Muscle layer of colon (tissue), 2 donors: ENCODE measurements around the gene GRID2.
"Not testable (repeated sequence)": the region's sequence is repeated elsewhere in the genome, so short reads cannot be mapped to it uniquely, and the experiment has no call there.

ENCODE experiments used
- H3K27ac ChIP-seq: one replicate; pipeline ENCODE4 v1.7.0; 2013; ENCODE audit warnings: low read depth, mild to moderate bottlenecking, low read length, moderate library complexity
- H3K27me3 ChIP-seq, 2 donors: one replicate each; pipeline ENCODE4 v1.7.0; 2013; ENCODE audit warnings: low read length in 2 of 2, mild to moderate bottlenecking in 2 of 2; ENCODE audit not compliant: insufficient read depth in 2 of 2, control insufficient read depth in 1 of 2
- H3K36me3 ChIP-seq: one replicate; pipeline ENCODE4 v1.7.0; 2013; ENCODE audit warnings: mild to moderate bottlenecking, low read length; ENCODE audit not compliant: insufficient read depth
- H3K4me1 ChIP-seq: one replicate; pipeline ENCODE4 v1.7.0; 2013; ENCODE audit warnings: mild to moderate bottlenecking, low read length; ENCODE audit not compliant: insufficient read depth
- H3K4me3 ChIP-seq, 2 donors: one replicate each; pipeline ENCODE4 v1.7.0; 2013; ENCODE audit warnings: low read length in 2 of 2, low read depth in 1 of 2, mild to moderate bottlenecking in 1 of 2, moderate library complexity in 1 of 2
- H3K9ac ChIP-seq: one replicate; pipeline ENCODE4 v1.7.0; 2013; ENCODE audit warnings: low read length
- H3K9me3 ChIP-seq: one replicate; pipeline ENCODE4 v1.7.0; 2013; ENCODE audit warnings: mild to moderate bottlenecking, low read length
- donor health status: abdominal sarcoma.
- donor health status: Adenocarcinoma of cecum.

The GRID2 gene

DNA sequence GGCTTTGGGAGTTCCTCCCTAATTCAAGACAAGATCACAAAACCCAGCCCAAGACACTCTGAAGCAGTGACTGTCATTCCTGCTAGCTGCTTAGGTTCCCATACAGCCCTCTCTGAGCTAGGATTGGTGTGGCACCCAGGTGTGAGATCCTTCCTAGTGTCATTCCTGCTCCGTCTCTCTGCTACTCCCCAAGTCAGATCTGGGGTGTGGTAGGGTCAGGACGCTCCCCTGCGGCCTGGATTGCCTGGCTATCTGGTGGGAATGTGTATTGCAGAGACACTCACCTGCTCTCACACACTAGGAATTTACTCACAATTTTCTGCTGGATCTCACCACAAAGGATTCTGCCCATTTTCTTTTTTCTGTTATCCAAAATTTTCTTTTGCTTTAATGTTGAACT is 964.0 kb downstream of the GRID2 start:
- no peaks in the 10 kb centered on the region for H3K27me3 ChIP-seq
- no peaks in the 10 kb centered on the region for H3K36me3 ChIP-seq
- H3K27ac ChIP-seq = no peak overlapping the region
- no peaks in the 10 kb centered on the region for H3K4me1 ChIP-seq
- no peaks in the 10 kb centered on the region for H3K9me3 ChIP-seq
- H3K9ac ChIP-seq = no peak overlapping the region
- H3K4me3 ChIP-seq = no peak overlapping the region

DNA sequence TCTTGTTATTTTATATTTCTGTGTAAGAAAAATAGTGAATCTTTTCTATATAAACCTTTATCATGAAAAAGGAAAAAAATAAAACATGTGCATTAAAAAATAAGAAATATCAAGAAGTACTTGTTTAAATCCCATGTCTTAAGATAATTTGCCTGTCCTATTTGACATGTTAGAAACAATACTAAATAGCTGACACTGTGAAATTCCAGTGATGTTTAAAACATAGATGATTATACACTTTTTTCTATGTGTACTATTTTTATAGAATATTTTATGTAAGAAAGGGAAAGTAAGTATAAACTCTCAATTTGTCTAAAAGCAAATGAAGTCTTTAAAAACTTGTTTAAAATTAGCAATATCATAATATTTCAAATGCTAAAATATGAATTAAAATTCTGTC is 981.6 kb downstream of the GRID2 start:
- Histone ChIP-seq H3K27me3 (no peaks in the 10 kb centered on the region), H3K9me3 (no peaks in the 10 kb centered on the region), H3K4me1 (no peaks in the 10 kb centered on the region), H3K4me3 (no peak overlapping the region), H3K36me3 (no peaks in the 10 kb centered on the region), H3K9ac (no peak overlapping the region), H3K27ac (no peak overlapping the region)

DNA sequence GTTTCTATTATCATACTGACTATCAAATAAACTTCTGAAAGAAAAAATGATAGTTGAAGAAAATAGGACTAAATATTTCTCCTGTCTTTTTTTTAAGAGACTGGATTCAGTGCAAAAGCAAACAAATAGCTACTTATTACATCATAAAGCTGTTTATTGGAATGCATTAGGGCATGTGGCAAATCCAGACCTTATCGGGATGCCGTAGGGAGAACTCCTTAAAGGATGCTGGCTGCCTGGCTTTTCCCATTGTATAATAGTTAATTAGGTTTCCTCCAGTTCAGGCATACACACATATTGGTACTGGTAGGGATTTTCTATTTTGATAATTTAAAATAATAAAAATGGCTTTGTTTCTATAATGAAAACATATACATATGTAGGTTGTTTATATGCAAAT is 985.5 kb downstream of the GRID2 start:
- Histone ChIP-seq H3K27me3 (no peaks in the 10 kb centered on the region), H3K36me3 (no peaks in the 10 kb centered on the region), H3K9me3 (no peaks in the 10 kb centered on the region), H3K4me3 (no peak overlapping the region), H3K27ac (no peak overlapping the region), H3K9ac (no peak overlapping the region), H3K4me1 (no peaks in the 10 kb centered on the region)

GRCh38 chr4:93289831-93290230 is 986.1 kb downstream of the GRID2 start:
- Histone ChIP-seq H3K27ac (no peak overlapping the region), H3K36me3 (no peaks in the 10 kb centered on the region), H3K4me3 (no peak overlapping the region), H3K9me3 (no peaks in the 10 kb centered on the region), H3K9ac (no peak overlapping the region), H3K27me3 (no peaks in the 10 kb centered on the region), H3K4me1 (no peaks in the 10 kb centered on the region)

GRCh38 chr4:93299118-93299517 is 995.4 kb downstream of the GRID2 start:
- Histone ChIP-seq H3K9me3 (no peaks in the 10 kb centered on the region), H3K9ac (no peak overlapping the region), H3K4me3 (no peak overlapping the region), H3K4me1 (no peaks in the 10 kb centered on the region), H3K36me3 (no peaks in the 10 kb centered on the region), H3K27ac (no peak overlapping the region), H3K27me3 (no peaks in the 10 kb centered on the region)

GRCh38 chr4:93300780-93301555 is 997.2 kb downstream of the GRID2 start:
- H3K4me3 ChIP-seq, H3K27ac ChIP-seq, H3K4me1 ChIP-seq, H3K9ac ChIP-seq, H3K9me3 ChIP-seq, H3K36me3 ChIP-seq, H3K27me3 ChIP-seq: not testable (repeated sequence)

DNA sequence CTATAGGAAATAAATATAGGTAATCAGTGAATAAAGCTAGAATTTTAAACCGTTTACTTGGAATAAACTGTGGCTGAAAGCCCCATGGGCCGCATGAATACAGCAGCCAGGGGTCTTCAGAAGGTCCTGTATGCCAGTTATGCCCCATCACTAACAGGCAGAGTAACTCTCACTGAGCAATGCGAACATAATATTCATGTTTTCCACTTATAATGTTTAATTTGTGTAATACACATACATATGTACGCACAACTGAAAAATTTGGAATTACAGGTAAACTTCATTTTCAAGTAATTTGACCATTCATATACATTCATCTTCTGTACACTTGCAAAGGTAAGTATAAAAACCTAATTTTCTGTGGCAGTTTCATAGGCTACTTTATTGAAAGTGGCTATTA is 998.5 kb downstream of the GRID2 start:
- no peak overlapping the region for H3K4me3 ChIP-seq

DNA sequence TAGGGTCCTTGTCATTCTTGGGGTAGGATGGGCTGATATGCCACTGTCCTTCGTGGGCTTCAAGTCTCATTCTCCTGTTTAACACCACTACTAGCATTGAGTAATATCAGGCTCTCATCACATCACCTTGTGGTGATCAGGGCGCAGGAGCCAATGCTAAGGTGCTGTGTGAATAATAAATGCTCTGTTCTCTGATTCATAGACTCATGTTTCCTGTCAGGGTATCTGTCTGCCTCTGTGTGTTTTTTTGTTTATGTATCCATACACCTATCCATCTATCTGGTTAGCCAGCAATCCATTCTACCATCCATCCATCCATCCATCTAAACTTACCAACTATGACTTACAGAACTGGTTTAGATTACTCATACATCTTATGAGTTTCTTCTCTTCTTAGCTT is 999.7 kb downstream of the GRID2 start:
- Histone ChIP-seq H3K27me3 (no peaks in the 10 kb centered on the region), H3K9ac (no peak overlapping the region), H3K4me1 (no peaks in the 10 kb centered on the region), H3K27ac (no peak overlapping the region), H3K36me3 (no peaks in the 10 kb centered on the region), H3K4me3 (no peak overlapping the region), H3K9me3 (no peaks in the 10 kb centered on the region)

More for the DNA sequence above, 998.5 kb downstream of the GRID2 start:
- Histone ChIP-seq H3K9me3 (no peaks in the 10 kb centered on the region), H3K4me1 (no peaks in the 10 kb centered on the region), H3K9ac (no peak overlapping the region), H3K27ac (no peak overlapping the region), H3K27me3 (no peaks in the 10 kb centered on the region), H3K36me3 (no peaks in the 10 kb centered on the region)

- no peaks in the 10 kb centered on the region for H3K9me3 ChIP-seq
- no peaks in the 10 kb centered on the region for H3K4me1 ChIP-seq
- H3K9ac ChIP-seq = no peak overlapping the region
- no peak overlapping the region for H3K4me3 ChIP-seq
- H3K27me3 ChIP-seq = no peaks in the 10 kb centered on the region
- no peak overlapping the region for H3K27ac ChIP-seq
- H3K36me3 ChIP-seq = no peaks in the 10 kb centered on the region
Observed at GRCh38 chr4:93312299-93312698, 1008.5 kb downstream of the GRID2 start.

GRCh38 chr4:93313197-93313596 is 1009.4 kb downstream of the GRID2 start:
- Histone ChIP-seq H3K27ac (no peak overlapping the region), H3K4me1 (no peaks in the 10 kb centered on the region), H3K36me3 (no peaks in the 10 kb centered on the region), H3K27me3 (no peaks in the 10 kb centered on the region), H3K9ac (no peak overlapping the region), H3K9me3 (no peaks in the 10 kb centered on the region), H3K4me3 (no peak overlapping the region)

- Histone ChIP-seq H3K9me3 (no peaks in the 10 kb centered on the region), H3K36me3 (no peaks in the 10 kb centered on the region), H3K4me1 (no peaks in the 10 kb centered on the region), H3K9ac (no peak overlapping the region), H3K4me3 (no peak overlapping the region), H3K27ac (no peak overlapping the region), H3K27me3 (no peaks in the 10 kb centered on the region)
Observed at GRCh38 chr4:93317057-93317456, 1013.3 kb downstream of the GRID2 start.

DNA sequence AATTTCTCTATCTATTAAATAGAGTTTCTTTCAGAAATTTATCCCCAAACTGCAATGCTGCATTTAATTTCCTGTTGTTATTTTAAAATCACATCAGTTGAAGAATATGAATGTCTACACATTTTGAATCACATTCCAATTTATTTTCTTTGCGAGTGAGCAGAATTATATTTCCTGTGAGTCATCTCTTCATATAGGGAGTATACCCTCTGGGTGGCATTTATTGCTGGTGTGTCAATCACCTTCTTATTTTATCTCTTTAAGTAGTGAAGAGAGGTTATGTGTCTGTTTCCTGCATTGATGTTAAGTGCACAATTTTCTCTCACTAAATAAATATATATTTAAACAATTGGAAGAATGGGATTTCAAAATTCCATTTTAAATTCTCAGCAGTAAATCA is 1013.8 kb downstream of the GRID2 start:
- no peaks in the 10 kb centered on the region for H3K9me3 ChIP-seq
- no peaks in the 10 kb centered on the region for H3K4me1 ChIP-seq
- H3K27ac ChIP-seq = no peak overlapping the region
- H3K4me3 ChIP-seq = no peak overlapping the region
- H3K36me3 ChIP-seq = no peaks in the 10 kb centered on the region
- H3K27me3 ChIP-seq = no peaks in the 10 kb centered on the region
- no peak overlapping the region for H3K9ac ChIP-seq
